ENCODE data around the gene TAAR1.

- TF ChIP-seq POLR2A (IDR thresholded peaks at IDR 0.05) = no peak
- TF ChIP-seq CTCF (IDR thresholded peaks at IDR 0.05) = no peak
Observed at GRCh38 chr6:132643547-132643946, 15.4 kb downstream of the TAAR1 start.

All from uterus (tissue), 2 donors.